SK-N-SH (cell line): Measurements from ENCODE around the gene MXI1. TPM values are rescaled to one million over a fixed set of nuclear protein-coding genes. Genes with fewer than 3 reads are reported as not detected.
A peak's percentile ranks its signal among the peaks of the same experiment; 100 is the strongest.

Experiments used
- CTCF ChIA-PET: fragments of 300-600, 350-600 bp; formaldehyde crosslinking; extraction: SDS; loops from one replicate; lab custom pipeline; 2021; lab: Yijun Ruan, JAX
- POLR2A ChIA-PET: fragments of 350-600 bp; sonication (Branson Sonifier 250); formaldehyde crosslinking; extraction: SDS; loops from one replicate; lab custom pipeline; 2020; ENCODE audit warnings: antibody characterized with exemption, inconsistent platforms; lab: Yijun Ruan, JAX
- DNase-seq: peaks from one replicate; pipeline ENCODE4 v3.0.0; 2012
- H2AFZ ChIP-seq: fragments of 200-600 bp; sonication (generic); 2 replicates; pipeline ENCODE4 v1.8.1; 2016; ENCODE audit warnings: antibody characterized with exemption, mild to moderate bottlenecking, low read depth
- H3F3A ChIP-seq: fragments of 200-600 bp; sonication (generic); replicated peaks from 2 replicates; pipeline ENCODE3; 2016; ENCODE audit warnings: antibody characterized with exemption, mild to moderate bottlenecking; ENCODE audit not compliant: insufficient read depth
- H3K27ac ChIP-seq, 2 experiments: fragments of 200-500 bp in 1 of 2; fragments of 200-600 bp in 1 of 2; sonication (Bioruptor generic) in 1 of 2; sonication (generic), shearing (Covaris generic) in 1 of 2; 2 replicates each; pipeline versions ENCODE4 v1.5.1 to v1.6.1; 2014 to 2016; ENCODE audit warnings: low read depth in 2 of 2, inconsistent platforms in 1 of 2, low read length in 1 of 2, mild to moderate bottlenecking in 1 of 2, mixed read lengths in 1 of 2
- H3K27me3 ChIP-seq: fragments of 200-600 bp; sonication (generic), shearing (Covaris generic); 2 replicates; pipeline ENCODE4 v1.6.1; 2016; ENCODE audit warnings: mixed run types; ENCODE audit not compliant: insufficient read depth
- H3K36me3 ChIP-seq, 2 experiments: fragments of 200-500 bp in 1 of 2; fragments of 200-600 bp in 1 of 2; sonication (Bioruptor generic) in 1 of 2; sonication (generic) in 1 of 2; replicated peaks in 1 of 2; 2 replicates each; pipeline versions ENCODE3 to v1.5.1; 2014 to 2016; ENCODE audit warnings: low read length in 1 of 2, mild to moderate bottlenecking in 1 of 2; ENCODE audit not compliant: insufficient read depth in 2 of 2, control insufficient read depth in 1 of 2
- H3K4me1 ChIP-seq, 2 experiments: fragments of 200-500 bp in 1 of 2; fragments of 200-600 bp in 1 of 2; sonication (Bioruptor generic) in 1 of 2; sonication (generic), shearing (Covaris generic) in 1 of 2; 2 replicates each; pipeline versions ENCODE4 v1.5.1 to v1.6.1; 2014 to 2016; ENCODE audit warnings: low read depth in 1 of 2, low read length in 1 of 2, mixed run types in 1 of 2; ENCODE audit not compliant: insufficient read depth in 2 of 2, control insufficient read depth in 1 of 2
- H3K4me2 ChIP-seq: fragments of 200-600 bp; sonication (generic), shearing (Covaris generic); 2 replicates; pipeline ENCODE4 v1.6.1; 2017; ENCODE audit warnings: mixed run types
- H3K4me3 ChIP-seq, 2 experiments: fragments of 200-500 bp in 1 of 2; fragments of 200-600 bp in 1 of 2; sonication (Bioruptor generic) in 1 of 2; sonication (generic), shearing (Covaris generic) in 1 of 2; 2 replicates each; pipeline versions ENCODE4 v1.5.1 to v1.8.1; 2014 to 2016; ENCODE audit warnings: low read depth in 2 of 2, inconsistent platforms in 1 of 2, low read length in 1 of 2, mild to moderate bottlenecking in 1 of 2, mixed read lengths in 1 of 2, moderate library complexity in 1 of 2
- H3K79me2 ChIP-seq: fragments of 200-600 bp; sonication (generic); 2 replicates; pipeline ENCODE4 v1.8.1; 2017; ENCODE audit warnings: mild to moderate bottlenecking; ENCODE audit not compliant: insufficient read depth
- H3K9ac ChIP-seq: fragments of 200-600 bp; sonication (generic); 2 replicates; pipeline ENCODE4 v1.6.1; 2017; ENCODE audit warnings: mixed run types
- H3K9me2 ChIP-seq: fragments of 200-600 bp; sonication (generic); 2 replicates; pipeline ENCODE4 v1.6.1; 2017; ENCODE audit warnings: mixed run types
- H3K9me3 ChIP-seq: fragments of 200-600 bp; sonication (generic); 2 replicates; pipeline ENCODE4 v1.6.1; 2017; ENCODE audit warnings: mixed run types, mild to moderate bottlenecking, moderate library complexity
- H4K20me1 ChIP-seq: fragments of 200-600 bp; sonication (generic); 2 replicates; pipeline ENCODE4 v1.6.1; 2017; ENCODE audit warnings: mild to moderate bottlenecking, mixed run types; ENCODE audit not compliant: insufficient read depth
- CTCF ChIP-seq: fragments of 200-600 bp; sonication (generic); IDR thresholded peaks from 2 replicates; pipeline ENCODE4 v1.6.1; 2017; ENCODE audit warnings: antibody characterized with exemption, mild to moderate bottlenecking, moderate library complexity
- FOXM1 ChIP-seq: IDR thresholded peaks from 2 replicates; pipeline ENCODE4 v1.4.0; 2012; ENCODE audit warnings: low read depth, mild to moderate bottlenecking
- MXI1 ChIP-seq: IDR thresholded peaks from 2 replicates; pipeline ENCODE4 v1.6.1; 2012; ENCODE audit warnings: mild to moderate bottlenecking, low read depth, low read length, improper control_type of control experiment
- RCOR1 ChIP-seq: fragments of 150-350 bp; IDR thresholded peaks from 2 replicates; pipeline ENCODE4 v1.6.1; 2017; ENCODE audit warnings: antibody characterized with exemption, low read length
- RXRA ChIP-seq: IDR thresholded peaks from 2 replicates; pipeline ENCODE4 v1.4.0; 2012; ENCODE audit warnings: low read depth, mild to moderate bottlenecking, borderline replicate concordance
- SMC3 ChIP-seq: IDR thresholded peaks from 2 replicates; pipeline ENCODE4 v1.6.1; 2012; ENCODE audit warnings: low read depth, low read length, improper control_type of control experiment
- USF1 ChIP-seq: IDR thresholded peaks from 2 replicates; pipeline ENCODE4 v1.4.0; 2012; ENCODE audit warnings: low read depth, borderline replicate concordance
- WGBS: methylation state at CpG from one replicate; pipeline ENCODE4 v1.1.6; 2017; ENCODE audit warnings: low lambda C conversion rate; 5-methylcytosine and 5-hydroxymethylcytosine counted together
- polyA plus RNA-seq, 3 experiments: library from polyadenylated mRNA; depleted of rRNA; stranded (reverse); fragments of >200 nt; gene quantifications; 2 replicates each; pipeline ENCODE4 v1.2.3, GENCODE V29; 2012

MXI1 gene
- polyA plus RNA-seq, 1 of the 3 experiments (the other 2 are of a cell fraction): 13.8 TPM

GRCh38 chr10:110279407-110279986 is 72.1 kb downstream of the MXI1 start (continued):
- no peak for TF ChIP-seq FOXM1
- peak; percentile 93 for TF ChIP-seq SMC3
- TF ChIP-seq MXI1: no peak; the same call in 1 of the 2 replicates

GRCh38 chr10:110284262-110284661 is 76.9 kb downstream of the MXI1 start:
- Histone ChIP-seq H3K27ac (no peak overlapping the region), H4K20me1 (no peaks in the 10 kb centered on the region), H3K9ac (no peak overlapping the region), H3K9me2 (no peaks in the 10 kb centered on the region), H3K4me2 (no peak overlapping the region), H3K27me3 (no peaks in the 10 kb centered on the region), H3K4me3 (no peak overlapping the region), H2AFZ (no peak overlapping the region), H3F3A (peaks cover 11% of the 10 kb centered on the region), H3K36me3 (peaks cover 50 to 51% of the 10 kb centered on the region in 2 experiments), H3K4me1 (peaks cover 0 to under 1% of the 10 kb centered on the region in 2 experiments; a peak in 1 of 4 replicates), H3K9me3 (no peaks in the 10 kb centered on the region), H3K79me2 (no peaks in the 10 kb centered on the region; the same call in 1 of the 2 replicates)
- TF ChIP-seq RXRA: no peak
- no peak for TF ChIP-seq CTCF
- no peak for TF ChIP-seq RCOR1
- 94% methylated on average over 3 of the region's 3 CpGs for WGBS
- no peak for DNase-seq
- CTCF ChIA-PET: interaction anchor here (0.8 to 3.1 kb wide), 5 partner anchors 9 to 146 kb away, joined by 3 to 13 read pairs (median 7); partner anchors contain the start of gene MXI1
- POLR2A ChIA-PET: interaction anchor here (0.6 to 0.9 kb wide), 2 partner anchors 9 kb away, joined by 3 read pairs; no protein-coding TSS in a partner anchor

- H4K20me1 ChIP-seq: no peaks in the 10 kb centered on the region
- no peaks in the 10 kb centered on the region for H3K27me3 ChIP-seq
- no peak overlapping the region for H3K9ac ChIP-seq
- 100% methylated on average over 2 of the region's 2 CpGs for WGBS
- no peaks in the 10 kb centered on the region for H3K9me2 ChIP-seq
- ChIA-PET CTCF (interaction anchor here (0.8 to 3.1 kb wide), 5 partner anchors 10 to 401 kb away, joined by 3 to 15 read pairs (median 7); partner anchors contain the start of gene MXI1), POLR2A (interaction anchor here (0.9 kb wide), 1 partner anchor 8 kb away, joined by 3 read pairs; no protein-coding TSS in a partner anchor)
- no peak for TF ChIP-seq FOXM1
- TF ChIP-seq USF1: no peak
- no peak overlapping the region for H3K4me3 ChIP-seq
- no peak overlapping the region for H2AFZ ChIP-seq
- H3F3A ChIP-seq: peaks cover 17% of the 10 kb centered on the region
- peaks cover 57 to 58% of the 10 kb centered on the region in 2 experiments for H3K36me3 ChIP-seq
- no peaks in the 10 kb centered on the region for H3K9me3 ChIP-seq
- no peaks in the 10 kb centered on the region; the same call in 1 of the 2 replicates for H3K79me2 ChIP-seq
- no peaks in the 10 kb centered on the region; a peak in 1 of 4 replicates for H3K4me1 ChIP-seq
- no peak overlapping the region for H3K27ac ChIP-seq
- H3K4me2 ChIP-seq: no peak overlapping the region
- DNase-seq: no peak
Measured at GRCh38 chr10:110285501-110285900, 78.1 kb downstream of the MXI1 start.
